Measurements from ENCODE around the gene CYLD. TPM values are rescaled to one million over a fixed set of nuclear protein-coding genes. Genes with fewer than 3 reads are reported as not detected.

Gene CYLD
- total RNA-seq, 2 experiments from 2014 or later = 135 to 195 TPM

DNA sequence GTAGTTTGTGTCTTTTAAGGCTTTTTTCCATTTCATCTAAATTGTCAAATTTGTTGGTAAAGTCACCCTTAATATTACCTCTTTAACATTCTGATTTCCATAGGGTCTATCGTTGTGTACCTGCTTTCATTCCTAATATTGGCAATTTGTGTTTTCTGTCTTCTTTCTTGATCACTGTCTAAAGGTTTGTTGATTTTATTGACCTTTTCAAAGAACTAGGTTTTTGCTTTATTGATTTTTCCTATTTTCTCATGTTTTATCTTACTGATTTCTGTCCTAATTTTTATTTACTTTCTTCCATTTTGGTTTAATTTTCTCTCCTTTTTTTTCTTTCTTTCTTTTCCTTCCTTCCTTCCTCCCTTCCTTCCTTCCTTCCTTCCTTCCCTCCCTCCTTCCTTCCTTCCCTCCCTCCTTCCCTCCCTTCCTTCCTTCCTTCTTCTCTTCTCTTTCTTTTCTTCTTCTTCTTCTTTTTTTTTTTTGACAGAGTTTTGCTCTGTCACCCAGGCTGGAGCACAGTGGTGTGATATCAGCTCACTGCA is 86.3 kb downstream of the CYLD start:
- no peaks in the 10 kb centered on the region for H3K9me3 Mint-ChIP-seq (ENCODE audit: low read depth)
- no peak for ATAC-seq
- DNase-seq = no peak
- no peak overlapping the region for H3K27ac Mint-ChIP-seq
- H3K36me3 Mint-ChIP-seq = no peaks in the 10 kb centered on the region
- no peaks in the 10 kb centered on the region for H3K4me1 Mint-ChIP-seq
- CTCF ChIA-PET = interaction anchor here (0.6 kb wide), 1 partner anchor 806 kb away, joined by 6 read pairs; no protein-coding TSS in a partner anchor
- H3K27me3 Mint-ChIP-seq = peaks cover 42% of the 10 kb centered on the region
- no peak overlapping the region for H3K4me3 Mint-ChIP-seq

- Mint-ChIP-seq H3K9me3 (ENCODE audit: low read depth) (no peaks in the 10 kb centered on the region), H3K4me1 (no peaks in the 10 kb centered on the region), H3K27ac (no peak overlapping the region), H3K27me3 (peaks cover 26% of the 10 kb centered on the region), H3K4me3 (no peak overlapping the region), H3K36me3 (no peaks in the 10 kb centered on the region)
- DNase-seq = peak; percentile 19
- CTCF ChIA-PET = no interaction called here
- ATAC-seq = no peak
Observed at GRCh38 chr16:50830698-50831097, 88.8 kb downstream of the CYLD start.

GRCh38 chr16:50831751-50832150 is 89.9 kb downstream of the CYLD start:
- Mint-ChIP-seq H3K27me3 (peaks cover 16% of the 10 kb centered on the region), H3K4me3 (no peak overlapping the region), H3K4me1 (no peaks in the 10 kb centered on the region), H3K27ac (no peak overlapping the region), H3K36me3 (no peaks in the 10 kb centered on the region), H3K9me3 (ENCODE audit: low read depth) (no peaks in the 10 kb centered on the region)
- DNase-seq = peak; percentile 19
- CTCF ChIA-PET = no interaction called here
- ATAC-seq = no peak

DNA sequence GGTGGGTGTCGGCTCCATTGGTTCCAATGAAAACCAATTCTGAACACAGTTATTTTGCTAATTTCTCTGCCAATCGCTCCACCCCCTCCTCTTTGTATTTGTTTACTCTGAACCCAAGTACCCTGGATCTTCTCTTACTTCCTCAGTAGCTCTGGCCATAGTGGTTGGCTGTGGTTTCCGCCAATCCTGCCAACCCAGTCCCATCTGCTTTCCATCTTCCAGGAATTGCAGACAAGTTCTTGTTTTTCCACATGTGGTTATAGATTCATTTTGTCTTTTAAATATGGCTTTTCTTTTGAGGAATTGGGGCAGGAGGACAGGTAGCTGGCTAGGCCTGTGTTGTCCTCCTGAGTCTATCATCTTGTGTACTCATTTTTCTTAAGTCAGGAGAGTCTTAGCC is 92.0 kb downstream of the CYLD start:
- peaks cover 10% of the 10 kb centered on the region for H3K27me3 Mint-ChIP-seq
- H3K36me3 Mint-ChIP-seq = no peaks in the 10 kb centered on the region
- ATAC-seq = no peak
- H3K4me1 Mint-ChIP-seq = peaks cover 3% of the 10 kb centered on the region
- H3K27ac Mint-ChIP-seq = no peak overlapping the region
- no peaks in the 10 kb centered on the region for H3K9me3 Mint-ChIP-seq (ENCODE audit: low read depth)
- CTCF ChIA-PET = no interaction called here
- no peak for DNase-seq
- H3K4me3 Mint-ChIP-seq = no peak overlapping the region

DNA sequence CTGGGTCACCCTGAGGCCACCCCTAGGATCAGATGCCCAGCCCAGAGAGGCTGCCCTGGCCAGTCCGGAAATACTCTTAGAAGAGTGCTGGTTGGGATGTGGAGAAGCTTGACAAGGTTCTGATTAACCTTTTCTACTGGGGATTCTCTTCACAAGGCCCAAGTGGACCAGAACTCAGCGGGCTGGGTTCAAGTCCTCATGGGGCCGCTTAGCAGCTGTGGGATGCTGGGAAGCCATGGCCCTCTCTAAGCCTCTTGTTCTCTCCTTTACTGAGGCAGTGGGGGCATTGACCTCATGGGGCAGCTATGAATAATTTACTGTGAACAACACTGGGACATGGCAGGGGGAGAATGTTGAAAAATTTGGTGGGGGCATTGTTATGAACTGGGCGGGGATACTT is 92.8 kb downstream of the CYLD start:
- no peaks in the 10 kb centered on the region for H3K36me3 Mint-ChIP-seq
- no peak overlapping the region for H3K27ac Mint-ChIP-seq
- H3K4me3 Mint-ChIP-seq = no peak overlapping the region
- H3K27me3 Mint-ChIP-seq = peaks cover 8% of the 10 kb centered on the region
- CTCF ChIA-PET = interaction anchor here (1.6 kb wide), 1 partner anchor 28 kb away, joined by 5 read pairs; no protein-coding TSS in a partner anchor
- DNase-seq (peak; percentile 25), ATAC-seq (no peak)
- H3K9me3 Mint-ChIP-seq (ENCODE audit: low read depth) = no peaks in the 10 kb centered on the region
- peaks cover 3% of the 10 kb centered on the region for H3K4me1 Mint-ChIP-seq

GRCh38 chr16:50835358-50836060 is 93.6 kb downstream of the CYLD start:
- H3K4me3 Mint-ChIP-seq = no peak overlapping the region
- no peaks in the 10 kb centered on the region for H3K9me3 Mint-ChIP-seq (ENCODE audit: low read depth)
- H3K4me1 Mint-ChIP-seq = peaks cover 5% of the 10 kb centered on the region
- no peaks in the 10 kb centered on the region for H3K36me3 Mint-ChIP-seq
- DNase-seq = peak; percentile 19
- H3K27ac Mint-ChIP-seq = no peak overlapping the region
- CTCF ChIA-PET = interaction anchor here (1.6 kb wide), 1 partner anchor 29 kb away, joined by 5 read pairs; no protein-coding TSS in a partner anchor
- no peak for ATAC-seq
- peaks cover 16% of the 10 kb centered on the region for H3K27me3 Mint-ChIP-seq

GRCh38 chr16:50836121-50836621 is 94.3 kb downstream of the CYLD start:
- H3K9me3 Mint-ChIP-seq (ENCODE audit: low read depth) = no peaks in the 10 kb centered on the region

GRCh38 chr16:50837324-50837723 is 95.4 kb downstream of the CYLD start:
- H3K27me3 Mint-ChIP-seq = peaks cover 29% of the 10 kb centered on the region
- H3K36me3 Mint-ChIP-seq = no peaks in the 10 kb centered on the region
- DNase-seq (no peak), ATAC-seq (no peak)
- peaks cover 21% of the 10 kb centered on the region for H3K4me1 Mint-ChIP-seq
- no peak overlapping the region for H3K27ac Mint-ChIP-seq
- H3K4me3 Mint-ChIP-seq = no peak overlapping the region
- CTCF ChIA-PET = interaction anchor here (0.6 to 1.5 kb wide), 2 partner anchors 31 to 328 kb away, joined by 3 read pairs; no protein-coding TSS in a partner anchor
- H3K9me3 Mint-ChIP-seq (ENCODE audit: low read depth) = no peaks in the 10 kb centered on the region

More at GRCh38 chr16:50836121-50836621, 94.3 kb downstream of the CYLD start:
- Mint-ChIP-seq H3K27me3 (peaks cover 22% of the 10 kb centered on the region), H3K4me3 (no peak overlapping the region), H3K27ac (no peak overlapping the region), H3K36me3 (no peaks in the 10 kb centered on the region), H3K4me1 (peaks cover 11% of the 10 kb centered on the region)
- no peak for ATAC-seq
- CTCF ChIA-PET = interaction anchor here (1.6 kb wide), 1 partner anchor 30 kb away, joined by 5 read pairs; no protein-coding TSS in a partner anchor
- DNase-seq = no peak

GRCh38 chr16:50838165-50838564 is 96.3 kb downstream of the CYLD start:
- no peak for ATAC-seq
- CTCF ChIA-PET = interaction anchor here (1.5 kb wide), 1 partner anchor 32 kb away, joined by 3 read pairs; no protein-coding TSS in a partner anchor

GRCh38 chr16:50838885-50839284 is 97.0 kb downstream of the CYLD start:
- CTCF ChIA-PET = interaction anchor here (1.5 kb wide), 1 partner anchor 33 kb away, joined by 3 read pairs; no protein-coding TSS in a partner anchor
- H3K9me3 Mint-ChIP-seq (ENCODE audit: low read depth) = no peaks in the 10 kb centered on the region
- DNase-seq = no peak
- H3K4me1 Mint-ChIP-seq = peaks cover 25% of the 10 kb centered on the region
- H3K27ac Mint-ChIP-seq = no peak overlapping the region
- no peaks in the 10 kb centered on the region for H3K36me3 Mint-ChIP-seq
- peaks cover 33% of the 10 kb centered on the region for H3K27me3 Mint-ChIP-seq
- no peak overlapping the region for H3K4me3 Mint-ChIP-seq
- ATAC-seq = no peak

More at GRCh38 chr16:50838165-50838564, 96.3 kb downstream of the CYLD start:
- Mint-ChIP-seq H3K27me3 (peaks cover 29% of the 10 kb centered on the region), H3K4me3 (no peak overlapping the region), H3K27ac (no peak overlapping the region), H3K4me1 (peaks cover 25% of the 10 kb centered on the region), H3K9me3 (ENCODE audit: low read depth) (no peaks in the 10 kb centered on the region), H3K36me3 (no peaks in the 10 kb centered on the region)
- no peak for DNase-seq

GRCh38 chr16:50839356-50839755 is 97.5 kb downstream of the CYLD start:
- H3K27me3 Mint-ChIP-seq = peaks cover 38% of the 10 kb centered on the region
- no peak overlapping the region for H3K4me3 Mint-ChIP-seq
- no peak for DNase-seq
- H3K36me3 Mint-ChIP-seq = no peaks in the 10 kb centered on the region
- no peak overlapping the region for H3K27ac Mint-ChIP-seq
- H3K9me3 Mint-ChIP-seq (ENCODE audit: low read depth) = no peaks in the 10 kb centered on the region
- CTCF ChIA-PET = no interaction called here
- no peak for ATAC-seq
- peaks cover 25% of the 10 kb centered on the region for H3K4me1 Mint-ChIP-seq

DNA sequence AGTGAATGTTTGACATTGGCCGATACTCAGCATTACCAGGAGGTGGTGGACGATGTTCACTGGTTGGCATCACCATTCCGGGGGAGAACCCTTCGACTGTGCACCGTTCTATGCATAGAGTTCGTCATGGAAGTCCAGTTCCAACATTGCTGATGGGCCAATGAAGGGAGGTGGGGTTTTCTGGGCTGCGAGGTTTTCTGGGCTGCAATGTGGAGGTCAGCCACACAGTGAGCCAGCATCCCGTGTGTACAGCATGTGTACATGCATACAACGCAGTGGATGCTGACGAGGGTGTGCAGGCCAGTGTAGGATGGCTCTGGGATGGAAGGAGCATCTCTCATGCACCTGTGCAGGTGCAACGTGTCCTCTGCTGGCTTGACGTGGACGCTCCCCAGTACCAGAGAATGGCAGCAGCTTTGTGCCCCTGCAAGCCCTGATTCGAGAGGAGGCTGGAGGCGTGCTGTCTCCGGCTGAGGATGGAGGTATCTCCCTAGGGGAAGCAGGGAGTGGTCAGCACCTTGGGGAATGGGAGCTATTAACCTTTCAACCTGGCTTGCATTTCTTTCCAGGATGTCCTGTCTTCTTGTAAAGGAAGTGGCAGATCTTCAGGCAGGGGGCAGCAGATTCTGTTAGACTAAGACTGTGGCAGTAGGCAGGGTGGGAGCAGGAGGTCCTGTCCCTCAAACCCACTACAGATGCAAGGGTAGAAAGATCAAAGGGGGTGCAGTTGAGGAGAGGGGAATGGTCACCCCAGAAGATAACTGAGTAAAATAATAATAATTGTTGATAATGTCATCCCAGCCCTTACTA is 98.2 kb downstream of the CYLD start:
- Mint-ChIP-seq H3K27me3 (peaks cover 40% of the 10 kb centered on the region), H3K27ac (no peak overlapping the region), H3K4me1 (peaks cover 25% of the 10 kb centered on the region), H3K9me3 (ENCODE audit: low read depth) (no peaks in the 10 kb centered on the region), H3K4me3 (no peak overlapping the region), H3K36me3 (no peaks in the 10 kb centered on the region)
- ATAC-seq = no peak
- no peak for DNase-seq
- CTCF ChIA-PET = no interaction called here
